ENCODE measurements around the gene CAB39.

DNA sequence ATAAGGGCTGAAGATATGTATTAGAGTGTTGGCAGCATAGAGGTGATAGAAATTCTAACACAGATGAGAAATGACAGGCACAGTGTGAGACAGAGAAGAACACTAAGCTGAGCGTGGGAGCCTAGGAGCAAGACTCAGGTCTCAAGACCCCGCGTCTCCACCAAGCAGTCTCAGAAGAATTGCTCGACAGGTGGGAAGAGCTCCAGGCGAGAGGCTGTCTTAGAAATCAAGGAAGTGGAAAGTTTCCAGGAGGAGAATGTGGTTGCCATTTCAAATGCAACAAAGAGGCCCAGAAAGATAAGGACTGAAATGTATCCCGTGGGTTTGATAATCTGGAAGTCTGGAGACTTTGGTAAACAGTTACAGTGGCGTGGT, 31.5 kb upstream of the CAB39 start:
- no peak for TF ChIP-seq CTCF (IDR thresholded peaks at IDR 0.05; ENCODE audit: insufficient read depth, low read depth, low read length)
- no peak for TF ChIP-seq EZH2 (IDR thresholded peaks at IDR 0.05; ENCODE audit: insufficient read depth, low read length)
